NCI-H187 treated with DMSO at 0.1 percent for 48 hours (cell line): ENCODE results near the gene RMRP.
"Not testable (repeated sequence)": the region's sequence is repeated elsewhere in the genome, so short reads cannot be mapped to it uniquely, and the experiment has no call there.

Experiments
- DNase-seq: peaks from one replicate; lab custom pipeline; 2025; lab: John Stamatoyannopoulos, UW

RMRP gene

DNA sequence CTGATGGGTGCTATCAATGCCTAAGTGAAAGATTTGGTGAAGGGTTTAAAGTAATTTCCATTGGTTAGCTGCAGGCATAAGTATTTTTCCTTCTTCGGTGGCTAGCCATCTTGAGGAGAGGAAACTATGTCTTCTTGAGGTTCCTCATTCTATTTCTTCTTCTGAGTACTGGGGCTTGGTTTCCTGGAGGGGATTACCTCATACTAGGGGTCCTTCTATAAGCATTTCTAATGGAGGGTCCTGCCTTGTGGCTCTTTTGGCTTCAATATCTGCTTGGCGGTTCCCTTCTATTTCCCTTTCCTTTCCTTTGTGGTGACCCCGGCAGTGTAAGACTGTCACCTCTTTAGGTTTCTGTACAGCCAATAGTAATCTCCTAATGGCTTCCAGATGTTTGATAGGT, 16.3 kb downstream of the RMRP start:
- DNase-seq: not testable (repeated sequence)

DNA sequence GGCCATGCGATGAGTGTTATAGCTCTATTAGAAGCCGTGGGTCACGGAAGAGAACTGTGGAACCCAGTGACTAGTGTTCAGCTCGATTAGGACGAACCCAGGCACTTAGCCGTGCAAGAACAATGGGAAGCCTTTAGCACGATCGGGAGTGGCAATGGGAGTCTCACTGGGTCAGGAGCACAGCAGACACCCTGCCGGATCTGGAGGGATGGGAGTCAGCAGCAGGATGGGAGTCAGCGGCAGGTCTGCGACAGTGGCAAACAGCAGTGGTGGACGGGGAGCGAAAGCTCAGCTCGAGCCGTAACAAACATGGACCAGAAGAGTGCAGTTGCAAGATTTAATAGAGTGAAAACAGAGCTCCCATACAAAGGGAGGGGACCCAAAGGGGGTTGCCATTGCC, 17.4 kb downstream of the RMRP start:
- DNase-seq: not testable (repeated sequence)

DNA sequence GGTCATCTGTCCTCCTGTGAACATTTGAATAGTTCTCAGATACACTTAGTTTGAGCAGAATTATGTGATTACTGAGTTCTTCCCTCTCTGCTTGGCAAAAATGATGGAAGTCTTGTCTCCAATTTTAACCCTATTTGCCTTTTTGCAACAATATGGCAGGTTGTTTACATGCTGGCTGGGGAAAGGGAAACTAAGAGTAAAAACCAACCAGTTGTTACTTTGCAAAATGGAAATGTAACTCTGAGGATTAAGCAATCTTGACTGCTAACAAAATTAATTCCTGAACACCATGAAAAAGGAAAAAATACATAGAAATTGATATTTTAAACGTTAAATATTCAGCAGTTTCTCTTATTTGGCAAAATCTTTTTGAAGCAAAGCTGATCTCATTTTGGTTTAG, 18.2 kb downstream of the RMRP start:
- no peak for DNase-seq

DNA sequence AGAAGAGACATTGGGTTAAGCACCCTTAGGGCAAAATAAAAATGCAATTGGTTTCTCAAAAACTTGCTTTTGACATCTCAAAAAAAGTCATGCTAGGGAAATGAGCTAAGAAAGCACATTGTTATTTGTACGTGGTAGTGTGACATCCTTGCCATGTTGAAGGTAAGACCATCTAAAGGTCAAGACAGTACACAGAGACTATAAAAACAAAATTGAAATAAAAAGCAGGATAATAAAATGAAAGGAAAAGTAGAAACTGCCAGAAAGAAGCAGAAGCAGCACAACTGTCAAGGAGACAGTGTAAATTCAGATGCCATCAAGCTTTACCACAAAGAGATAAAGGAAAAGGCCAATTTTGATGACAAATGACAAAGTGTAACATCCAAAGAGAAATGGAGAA, 18.6 kb downstream of the RMRP start:
- DNase-seq: not testable (repeated sequence)

DNA sequence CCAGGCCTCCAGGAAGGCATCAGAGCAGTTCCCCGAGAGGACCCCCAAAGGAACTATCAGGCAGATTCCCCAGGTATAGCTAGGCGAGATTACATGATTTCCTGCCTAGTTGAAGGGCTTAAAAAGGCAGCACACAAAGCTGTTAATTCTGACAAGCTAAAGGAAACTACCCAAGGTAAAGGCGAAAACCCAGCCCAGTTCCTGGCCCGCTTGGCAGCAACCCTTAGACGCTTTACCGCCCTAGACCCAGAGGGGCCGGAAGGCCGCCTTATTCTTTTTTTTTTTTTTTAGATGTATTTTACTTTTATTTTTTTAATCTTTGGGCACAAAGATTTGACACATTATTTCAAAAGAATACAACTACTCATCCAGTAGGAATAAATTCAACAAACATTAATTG, 19.1 kb downstream of the RMRP start:
- not testable (repeated sequence) for DNase-seq

DNA sequence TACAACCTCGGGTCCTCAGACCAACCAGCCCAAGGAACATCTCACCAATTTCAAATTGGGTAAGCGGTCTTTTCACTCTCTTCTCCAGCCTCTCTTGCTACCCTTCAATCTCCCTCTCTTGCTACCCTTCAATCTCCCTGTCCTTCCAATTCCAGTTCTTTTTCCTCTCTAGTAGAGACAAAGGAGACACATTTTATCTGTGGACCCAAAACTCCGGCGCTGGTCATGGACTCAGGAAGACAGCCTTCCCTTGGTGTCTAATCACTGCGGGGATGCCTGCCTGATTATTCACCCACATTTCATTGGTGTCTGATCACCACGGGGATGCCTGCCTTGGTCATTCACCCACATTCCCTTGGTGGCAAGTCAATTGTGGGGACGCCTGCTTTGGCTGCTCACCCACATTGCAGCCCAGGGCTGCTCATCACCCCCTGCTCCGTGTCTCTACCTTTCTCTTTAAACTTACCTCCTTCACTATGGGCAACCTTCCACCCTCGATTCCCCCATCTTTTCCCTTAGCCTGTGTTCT, 20.3 kb downstream of the RMRP start:
- DNase-seq: not testable (repeated sequence)

DNA sequence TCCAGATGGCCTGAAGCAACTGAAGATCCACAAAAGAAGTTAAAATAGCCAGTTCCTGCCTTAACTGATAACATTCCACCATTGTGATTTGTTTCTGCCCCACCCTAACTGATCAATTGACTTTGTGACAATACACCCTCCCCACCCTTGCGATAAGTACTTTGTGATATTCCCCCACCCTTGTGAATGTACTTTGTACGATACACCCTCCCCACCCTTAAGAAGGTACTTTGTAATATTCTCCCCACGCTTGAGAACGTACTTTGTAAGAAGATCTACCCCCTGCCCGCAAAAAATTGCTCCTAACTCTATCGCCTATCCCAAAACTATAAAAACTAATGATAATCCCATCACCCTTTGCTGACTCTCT, 21.0 kb downstream of the RMRP start:
- DNase-seq: not testable (repeated sequence)

DNA sequence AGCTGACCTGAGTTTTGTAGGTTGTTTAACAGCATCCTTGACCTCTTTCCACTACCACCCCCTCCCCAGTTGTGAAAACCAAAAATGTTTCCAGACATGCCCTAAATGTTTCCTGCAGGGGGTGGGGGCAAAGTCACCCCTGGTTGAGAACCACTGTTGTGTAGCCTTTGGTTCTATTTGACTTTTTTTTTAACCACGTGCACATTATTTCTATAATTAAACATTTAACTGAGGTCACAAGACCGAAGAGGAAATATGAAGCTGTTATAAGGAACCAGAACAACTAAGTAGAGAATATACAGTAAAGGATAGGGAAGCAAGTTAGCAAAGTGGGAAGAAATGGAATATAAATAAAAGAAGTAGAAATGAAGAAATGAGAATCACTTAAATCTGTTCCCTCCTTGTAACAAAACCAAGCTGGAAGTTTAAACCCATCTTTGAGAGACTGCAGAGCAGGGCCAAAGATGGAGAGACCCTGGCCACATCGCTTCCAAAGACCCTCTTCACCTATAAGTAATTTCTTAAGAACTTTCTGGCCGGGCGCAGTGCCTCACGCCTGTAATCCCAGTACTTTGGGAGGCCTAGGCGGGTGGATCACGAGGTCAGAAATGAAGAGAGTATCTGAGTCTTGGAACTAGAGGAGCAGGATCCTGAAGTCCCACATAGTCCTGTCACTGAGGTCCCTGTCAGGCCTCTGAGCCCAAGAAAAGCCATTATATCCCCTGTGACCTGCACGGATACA, 21.5 kb downstream of the RMRP start:
- DNase-seq: no peak

DNA sequence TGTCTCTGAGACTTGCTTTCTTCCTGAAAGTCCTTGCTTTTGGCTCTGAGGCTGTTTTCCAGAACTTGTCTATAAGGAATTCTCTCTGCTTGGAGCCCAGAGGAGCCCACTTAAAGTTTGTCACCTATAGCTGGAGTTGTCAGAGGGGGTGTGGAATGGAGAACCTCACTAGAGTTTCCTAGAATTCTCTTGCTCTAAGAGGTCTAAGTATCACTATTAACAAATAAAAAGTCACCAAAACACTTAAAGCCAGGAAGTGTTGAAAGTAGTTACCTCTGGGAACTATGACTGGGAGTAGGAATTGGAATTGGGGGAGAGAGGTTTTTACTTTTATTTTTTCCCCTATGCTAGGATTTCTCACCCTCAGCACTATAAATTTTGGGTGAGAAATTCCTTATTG, 22.1 kb downstream of the RMRP start:
- no peak for DNase-seq

DNA sequence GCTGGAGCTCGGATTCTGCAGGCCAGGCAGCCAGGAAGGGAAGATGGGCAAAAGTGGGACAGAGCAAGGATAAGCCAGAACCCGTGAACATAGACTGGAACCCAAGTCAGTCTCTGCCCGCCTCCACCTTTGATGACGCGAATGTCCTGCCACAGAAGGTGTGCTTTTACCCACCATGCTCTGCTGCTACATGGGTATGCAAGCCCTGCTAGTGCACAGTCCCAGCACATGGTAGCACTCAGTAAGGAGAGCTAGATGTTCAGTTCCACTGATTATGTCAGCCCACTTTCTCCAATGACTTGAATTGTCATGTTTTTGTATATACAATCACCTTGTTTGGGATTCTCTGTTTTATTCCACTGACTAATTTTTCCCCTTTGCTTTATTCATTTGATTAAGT, 28.2 kb downstream of the RMRP start:
- DNase-seq: no peak

DNA sequence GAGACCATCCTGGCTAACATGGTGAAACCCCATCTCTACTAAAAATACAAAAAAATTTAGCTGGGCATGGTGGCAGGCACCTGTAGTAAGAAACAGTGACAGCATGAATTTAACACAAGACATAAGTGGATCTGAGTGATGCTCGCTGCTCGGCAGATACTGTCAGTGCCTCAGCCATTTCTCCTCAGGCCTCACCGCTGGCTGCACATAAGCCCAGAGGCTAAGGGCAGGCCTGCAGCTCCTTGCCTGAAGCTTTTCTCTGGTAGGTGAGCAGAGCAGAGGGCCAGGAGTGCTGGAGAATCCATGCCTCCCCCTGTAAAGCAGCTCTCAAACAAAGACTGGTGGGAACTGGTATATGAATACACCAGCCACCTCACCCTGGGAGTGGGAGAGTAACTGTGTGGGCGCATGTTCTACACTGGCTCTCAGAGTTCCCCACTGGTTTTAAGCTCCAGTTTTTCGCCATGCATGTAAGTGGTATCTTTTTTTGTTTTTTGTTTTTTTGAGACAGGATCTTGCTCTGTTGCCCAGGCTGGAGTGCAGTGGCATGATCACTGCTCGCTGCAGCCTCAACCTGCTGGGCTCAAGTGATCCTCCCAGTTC, 29.3 kb downstream of the RMRP start:
- no peak for DNase-seq

DNA sequence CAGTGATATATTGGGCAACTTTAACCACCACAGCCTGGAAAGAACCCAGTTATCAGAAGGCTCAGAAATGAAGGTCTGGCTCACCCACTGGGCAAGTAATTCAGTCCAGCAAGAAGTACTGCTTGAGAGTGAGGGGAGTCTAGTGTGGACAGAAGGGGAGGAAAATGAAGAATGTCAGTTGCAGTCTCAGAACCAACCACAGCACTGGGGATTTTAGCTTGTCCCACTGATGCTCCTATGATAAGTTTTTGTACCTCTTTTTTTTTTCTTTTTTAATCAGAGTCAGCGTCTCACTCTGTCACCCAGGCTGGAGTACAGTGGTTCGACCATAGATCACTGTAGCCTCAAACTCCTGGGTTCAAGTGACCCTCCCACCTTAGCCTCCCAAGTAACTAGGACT, 30.2 kb downstream of the RMRP start:
- no peak for DNase-seq

DNA sequence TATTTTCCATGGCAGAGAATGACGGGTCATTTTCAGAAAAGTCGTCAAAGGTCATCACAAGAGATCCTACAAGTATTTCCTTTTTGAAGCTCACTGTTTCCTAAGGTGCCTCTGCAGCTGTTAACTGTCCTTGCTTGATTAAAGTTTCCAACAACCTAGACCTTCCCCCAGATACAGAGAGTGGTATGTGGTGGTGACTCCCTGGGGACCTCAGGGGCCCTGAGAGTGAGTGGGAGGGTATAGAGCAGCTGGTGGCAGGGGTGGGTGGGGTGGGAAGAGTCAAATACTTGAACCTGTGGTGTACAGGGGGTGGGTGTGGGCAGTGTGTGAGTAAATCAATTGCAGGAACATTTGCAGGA, 38.0 kb downstream of the RMRP start:
- no peak for DNase-seq

DNA sequence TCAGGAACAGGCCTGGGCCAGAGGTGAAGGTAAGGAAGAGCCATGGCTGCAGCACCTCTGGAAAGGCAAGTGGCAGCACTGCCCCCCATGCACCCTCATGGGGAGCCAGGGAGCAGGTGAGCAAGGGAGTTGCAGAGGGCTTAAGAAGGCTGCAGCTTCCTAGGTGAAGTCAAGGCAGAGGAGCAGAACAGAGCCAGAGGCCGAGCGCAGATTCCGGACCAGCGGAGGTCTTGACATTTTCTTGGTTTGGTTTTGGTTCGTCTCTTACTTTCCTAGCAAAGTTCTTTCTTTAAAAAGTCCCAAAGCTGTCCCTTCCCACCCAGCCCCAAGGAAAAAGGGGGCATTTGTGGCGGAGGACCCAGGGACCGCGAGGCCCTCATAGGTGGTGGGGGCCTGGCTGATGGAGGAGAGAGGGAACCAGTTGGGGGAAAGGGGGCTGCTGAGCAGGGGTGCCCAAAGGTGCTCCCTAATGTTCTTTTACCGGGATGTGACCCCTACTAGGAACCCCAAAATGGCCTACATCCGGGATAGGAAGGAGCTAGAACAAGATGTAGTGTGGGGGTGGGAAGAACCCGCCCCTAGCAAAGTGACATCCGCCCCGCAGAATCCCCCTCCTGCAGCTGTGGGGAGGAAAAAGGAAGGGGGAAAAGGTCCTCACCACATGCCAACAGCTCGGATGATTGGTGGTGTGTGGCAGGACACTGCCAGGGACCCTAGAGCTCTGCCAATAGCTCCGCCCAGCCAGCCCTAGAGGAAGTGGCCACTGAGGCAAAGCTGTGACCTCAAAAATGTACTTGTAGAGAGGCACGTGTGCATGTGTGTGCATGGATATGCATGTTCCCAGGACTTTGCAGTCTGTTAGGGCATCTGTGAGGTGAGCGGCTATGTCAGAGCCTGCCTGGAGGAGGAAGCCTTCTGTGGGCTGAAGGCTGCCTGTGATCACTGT, 38.7 kb downstream of the RMRP start:
- no peak for DNase-seq

DNA sequence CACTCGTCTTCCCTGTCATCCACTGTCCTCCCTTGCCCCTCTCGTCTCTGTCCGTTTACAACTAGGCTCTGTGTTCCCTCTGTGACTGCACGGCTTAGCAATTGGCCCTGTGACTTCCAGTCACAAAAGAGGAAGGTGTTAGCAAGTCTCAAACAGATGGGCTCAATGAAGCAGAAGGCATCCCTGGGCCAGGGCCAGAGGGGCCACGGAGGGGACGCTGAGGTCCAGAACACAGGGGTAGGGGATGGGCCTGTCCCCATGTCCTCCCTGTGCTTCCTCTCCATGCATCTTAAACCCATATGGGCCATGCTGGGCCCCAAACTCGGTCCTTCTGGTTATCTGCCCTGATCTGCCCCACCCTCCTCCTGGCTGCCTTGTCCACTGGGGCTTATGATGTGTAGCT, 39.5 kb downstream of the RMRP start, which contains the start of gene CD72:
CD72 (minus strand) TSS at position 89 of the 403 bp plus-strand sequence. CDS start 110 bp downstream, outside the sequence.
- DNase-seq: no peak

DNA sequence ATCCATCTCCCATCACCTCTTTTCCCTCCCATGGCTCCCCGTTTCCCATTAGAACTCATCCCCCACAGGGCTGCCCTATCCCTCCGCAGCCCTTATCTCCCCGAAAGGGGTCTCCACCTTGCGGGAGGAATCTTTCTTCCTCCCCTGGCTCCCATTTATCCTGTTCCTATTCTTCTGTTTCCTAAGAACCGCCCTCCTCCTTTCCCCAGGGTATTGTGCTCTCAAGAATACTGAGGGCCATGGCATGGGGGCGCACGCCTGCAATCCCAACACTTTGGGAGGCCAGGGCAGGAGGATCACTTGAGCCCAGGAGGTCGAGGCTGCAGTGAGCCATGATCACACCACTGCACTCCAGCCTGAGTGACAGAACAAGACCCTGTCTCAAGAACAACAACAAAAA, 40.3 kb downstream of the RMRP start:
- DNase-seq: no peak

DNA sequence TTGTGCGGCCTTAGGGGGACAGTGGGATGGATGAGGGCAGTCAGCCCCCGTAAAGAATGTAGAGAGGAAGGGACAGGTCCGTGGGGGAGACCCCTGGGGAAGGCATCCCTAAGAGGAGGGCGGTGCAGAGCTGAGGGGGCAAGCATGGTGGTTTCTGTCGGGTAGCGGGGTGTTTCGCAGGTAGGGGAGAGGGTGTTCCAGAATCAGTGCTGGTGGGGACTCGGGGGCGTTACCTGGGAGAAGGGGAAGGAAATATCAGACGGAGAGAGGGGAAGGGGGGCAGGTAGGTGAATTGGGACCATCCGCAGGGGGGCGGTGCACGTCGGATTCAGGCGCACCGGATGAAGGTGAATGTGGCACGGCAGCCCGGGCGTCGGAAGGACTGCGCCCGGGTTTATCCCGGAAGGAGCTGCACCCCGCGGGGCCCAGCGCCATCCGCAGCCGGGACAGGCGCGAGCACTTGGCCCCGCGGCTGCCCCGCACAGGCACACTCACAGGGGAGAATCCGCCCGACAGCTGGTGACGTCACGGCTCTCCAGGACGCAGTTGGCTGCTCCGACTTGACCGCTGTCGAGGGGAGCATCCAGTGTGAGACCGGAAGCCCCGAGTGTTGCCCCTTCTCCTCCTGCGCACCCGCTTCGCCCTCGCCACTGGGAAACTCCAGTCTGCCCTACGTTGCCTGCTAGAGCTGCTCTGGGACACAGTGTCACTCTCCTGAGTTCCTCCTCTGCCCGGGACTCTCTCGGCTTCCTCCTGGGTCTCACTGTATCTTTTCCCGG, 40.9 kb downstream of the RMRP start:
- DNase-seq: no peak

DNA sequence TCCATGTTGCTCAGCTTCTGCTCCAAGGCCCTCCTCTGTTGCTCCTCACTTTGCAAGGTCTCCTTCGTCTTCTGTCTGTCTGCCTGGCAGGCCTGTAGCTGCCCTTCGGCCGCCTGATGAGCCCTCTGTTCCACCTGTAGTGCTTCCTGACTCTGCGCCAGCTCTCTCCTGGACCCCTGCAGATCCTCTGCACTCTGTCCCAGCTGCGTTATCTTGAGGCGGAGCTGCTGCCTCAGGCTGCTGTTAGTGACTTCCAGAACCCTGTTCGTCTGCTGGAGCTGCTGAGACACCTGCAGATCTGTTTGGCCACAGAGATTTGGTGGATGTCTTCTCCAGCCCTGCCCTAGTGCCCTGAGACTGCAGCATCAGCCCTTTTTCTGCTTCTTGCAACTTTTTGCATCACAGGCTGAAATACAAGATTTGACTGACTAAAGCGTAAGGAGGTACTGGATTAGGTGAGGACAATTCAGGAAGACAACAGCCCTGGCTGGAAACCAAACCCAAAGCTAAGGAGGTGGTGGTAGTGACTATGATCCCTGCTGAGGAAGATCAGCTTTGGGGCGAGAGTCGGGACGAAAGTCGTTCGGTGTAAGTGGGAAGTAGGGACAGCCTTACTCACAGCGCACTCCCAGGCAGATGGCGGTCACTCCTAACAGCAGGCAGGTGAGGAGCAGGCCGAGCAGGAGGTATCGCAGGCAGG, 41.7 kb downstream of the RMRP start:
- no peak for DNase-seq

DNA sequence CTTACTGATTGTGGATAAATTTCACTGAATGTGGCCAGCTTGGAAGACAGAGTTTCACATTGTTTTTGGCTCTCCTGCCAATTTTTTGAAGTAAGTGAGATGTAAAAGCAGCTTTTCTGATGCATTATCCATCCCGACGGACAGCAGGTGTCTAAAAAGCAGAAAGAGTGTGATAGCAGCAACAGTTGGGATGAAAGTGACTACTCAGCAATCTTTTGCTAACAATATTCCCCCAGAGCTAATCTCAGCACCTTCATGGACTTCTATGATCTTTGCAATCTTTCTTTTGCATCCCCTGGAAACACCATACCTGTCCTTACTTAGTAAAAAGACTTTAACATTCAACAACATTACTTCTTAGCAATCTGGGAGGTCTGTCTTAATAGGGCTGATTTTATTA, 45.0 kb downstream of the RMRP start:
- DNase-seq: no peak

DNA sequence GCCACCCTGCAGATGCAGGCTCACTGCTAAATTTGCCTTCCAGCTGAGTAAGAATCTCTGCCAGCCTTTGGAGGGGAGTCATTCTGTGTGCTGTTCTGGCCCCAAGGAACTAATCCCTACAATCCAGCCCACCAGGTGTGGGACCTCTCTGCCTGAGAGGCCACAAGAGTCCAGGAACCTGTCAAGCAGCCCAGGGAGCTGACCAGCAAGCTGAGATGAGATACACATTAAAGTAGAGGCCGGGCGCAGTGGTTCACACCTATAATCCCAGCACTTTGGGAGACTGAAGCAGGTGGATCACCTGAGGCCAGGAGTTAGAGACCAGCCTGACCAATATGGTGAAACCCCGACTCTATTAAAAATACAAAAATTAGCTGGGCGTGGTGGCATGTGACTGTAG, 45.8 kb downstream of the RMRP start:
- not testable (repeated sequence) for DNase-seq

DNA sequence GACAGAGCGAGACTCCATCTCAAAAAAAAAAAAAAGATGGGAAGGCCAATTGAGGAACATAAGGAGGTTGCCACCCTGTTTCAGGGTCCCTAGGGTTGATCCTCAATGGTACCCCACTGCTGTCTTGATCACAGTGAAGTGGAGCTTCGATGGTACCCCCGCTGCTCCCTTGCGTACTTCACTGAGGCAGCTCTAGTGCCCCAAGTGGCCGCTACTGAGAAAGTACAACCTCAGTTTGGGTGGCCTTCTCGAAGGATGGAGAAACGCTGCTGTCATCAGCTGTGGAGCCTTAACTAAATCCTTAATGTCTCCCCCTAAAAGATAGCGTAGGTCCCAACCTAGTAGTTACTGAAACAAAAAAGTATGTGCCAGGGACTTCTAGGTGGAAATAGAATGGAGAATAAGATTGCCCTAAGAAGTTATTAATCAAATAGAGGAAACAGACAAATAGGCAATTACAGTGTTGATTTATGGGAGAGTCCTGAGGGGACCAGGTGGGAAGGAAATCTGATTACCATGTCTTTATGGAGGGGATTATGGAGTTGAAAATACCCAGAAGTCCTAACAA, 46.5 kb downstream of the RMRP start:
- DNase-seq: no peak
